H1 (cell line): ENCODE results near the gene RPA4. TPM values are rescaled to one million over a fixed set of nuclear protein-coding genes. Genes with fewer than 3 reads are reported as not detected.

Source experiments
- CTCF ChIA-PET: fragments of 300-600 bp; sonication (Branson Sonifier 250); formaldehyde crosslinking; loops from one replicate; lab custom pipeline; 2021; ENCODE audit not compliant: partially characterized antibody; lab: Charles Lee
- POLR2A ChIA-PET: fragments of 300-600 bp; sonication (Branson Sonifier 250); formaldehyde crosslinking; loops from one replicate; lab custom pipeline; 2021; ENCODE audit warnings: inconsistent platforms; ENCODE audit not compliant: partially characterized antibody; lab: Charles Lee
- DNase-seq, 2 experiments: peaks; one replicate each; pipeline versions ENCODE4 v3.0.0 to v3.0.0-alpha.2; 2010 to 2022; ENCODE audit warnings: low spot score in 2 of 2, low read depth in 1 of 2, mixed read lengths in 1 of 2
- FAIRE-seq: peaks from 2 replicates; lab custom pipeline; 2011; peaks lifted over from hg19 to GRCh38; lab: Jason Lieb, UNC
- H2AFZ ChIP-seq: 2 replicates; pipeline ENCODE4 v1.8.1; 2012; ENCODE audit warnings: low read length, inconsistent platforms
- H2AK5ac ChIP-seq: 2 replicates; pipeline ENCODE4 v1.6.1; 2013; ENCODE audit warnings: low read depth, low read length
- H2BK120ac ChIP-seq: replicated peaks from 2 replicates; pipeline ENCODE3; 2013; ENCODE audit warnings: low read depth, low read length, inconsistent platforms
- H2BK12ac ChIP-seq: 2 replicates; pipeline ENCODE4 v1.6.1; 2013; ENCODE audit warnings: low read depth, low read length
- H2BK15ac ChIP-seq: 2 replicates; pipeline ENCODE4 v1.6.1; 2013; ENCODE audit warnings: low read length
- H2BK20ac ChIP-seq: 2 replicates; pipeline ENCODE4 v1.6.1; 2013; ENCODE audit warnings: low read length
- H2BK5ac ChIP-seq: 2 replicates; pipeline ENCODE4 v1.6.1; 2013; ENCODE audit warnings: low read depth, low read length
- H3K14ac ChIP-seq: 2 replicates; pipeline ENCODE4 v1.6.1; 2013; ENCODE audit warnings: inconsistent platforms; ENCODE audit not compliant: insufficient read length
- H3K18ac ChIP-seq: 2 replicates; pipeline ENCODE4 v1.6.1; 2013; ENCODE audit warnings: low read length; ENCODE audit errors: extremely low read depth
- H3K23ac ChIP-seq: 2 replicates; pipeline ENCODE4 v1.6.1; 2013; ENCODE audit warnings: inconsistent platforms; ENCODE audit not compliant: insufficient read length
- H3K23me2 ChIP-seq: 2 replicates; pipeline ENCODE4 v1.6.1; 2013; ENCODE audit warnings: low read depth, low read length
- H3K27ac ChIP-seq: 2 replicates; pipeline ENCODE4 v1.6.1; 2011; ENCODE audit warnings: low read depth, low read length, inconsistent platforms
- H3K27me3 ChIP-seq, 4 experiments: replicated peaks in 1 of 4; 1 replicate in 1 of 4; 2 replicates in 3 of 4; pipeline versions ENCODE4 v1.6.1 to v1.8.1; 2011 to 2013; ENCODE audit warnings: low read length in 3 of 4, mild to moderate bottlenecking in 3 of 4, inconsistent platforms in 2 of 4, mixed read lengths in 2 of 4, moderate library complexity in 1 of 4; ENCODE audit not compliant: control insufficient read depth in 3 of 4, insufficient read depth in 3 of 4; ENCODE audit errors: extremely low read depth in 1 of 4
- H3K36me3 ChIP-seq, 4 experiments: 2 replicates each; pipeline versions ENCODE4 v1.6.1 to v1.8.1; 2011 to 2013; ENCODE audit warnings: mild to moderate bottlenecking in 4 of 4, low read length in 3 of 4, moderate library complexity in 2 of 4, control low read depth in 1 of 4, inconsistent platforms in 1 of 4; ENCODE audit not compliant: insufficient read depth in 4 of 4, control insufficient read depth in 2 of 4
- H3K4ac ChIP-seq: replicated peaks from 2 replicates; pipeline ENCODE3; 2013; ENCODE audit warnings: low read length, low read depth, mixed read lengths, inconsistent platforms; ENCODE audit not compliant: insufficient read length
- H3K4me1 ChIP-seq, 4 experiments: replicated peaks in 1 of 4; 1 replicate in 1 of 4; 2 replicates in 3 of 4; pipeline versions ENCODE4 v1.6.1 to v1.8.1; 2011 to 2013; ENCODE audit warnings: low read length in 3 of 4, inconsistent platforms in 2 of 4, mixed read lengths in 1 of 4; ENCODE audit not compliant: insufficient read depth in 4 of 4, control insufficient read depth in 3 of 4
- H3K4me2 ChIP-seq, 2 experiments: 2 replicates each; pipeline versions ENCODE4 v1.6.1 to v1.8.1; 2011 to 2013; ENCODE audit warnings: low read depth in 2 of 2, low read length in 2 of 2, control low read depth in 1 of 2, inconsistent platforms in 1 of 2, mild to moderate bottlenecking in 1 of 2; ENCODE audit not compliant: insufficient read depth in 1 of 2
- H3K4me3 ChIP-seq, 4 experiments: fragments of 200-600, 300-600 bp in 1 of 4; sonication (generic), shearing (Covaris generic), sonication (Bioruptor Twin) in 1 of 4; 2 replicates each; pipeline versions ENCODE4 v1.5.1 to v1.8.1; 2011 to 2016; ENCODE audit warnings: low read length in 4 of 4, low read depth in 3 of 4, control low read depth in 2 of 4, inconsistent platforms in 2 of 4, mild to moderate bottlenecking in 2 of 4, mixed read lengths in 1 of 4, moderate library complexity in 1 of 4; ENCODE audit not compliant: insufficient read depth in 2 of 4; ENCODE audit errors: extremely low read depth in 1 of 4
- H3K56ac ChIP-seq: replicated peaks from 2 replicates; pipeline ENCODE3; 2013; ENCODE audit warnings: low read depth, mild to moderate bottlenecking, mixed read lengths, low read length, inconsistent platforms; ENCODE audit not compliant: insufficient read length
- H3K79me1 ChIP-seq: 2 replicates; pipeline ENCODE4 v1.6.1; 2013; ENCODE audit warnings: low read depth, low read length, control low read depth
- H3K79me2 ChIP-seq, 2 experiments: 2 replicates each; pipeline versions ENCODE4 v1.6.1 to v1.8.1; 2012 to 2013; ENCODE audit warnings: low read length in 2 of 2, mild to moderate bottlenecking in 2 of 2, inconsistent platforms in 1 of 2; ENCODE audit not compliant: insufficient read depth in 2 of 2, control insufficient read depth in 1 of 2
- H3K9ac ChIP-seq, 4 experiments: replicated peaks in 1 of 4; 1 replicate in 1 of 4; 2 replicates in 3 of 4; pipeline versions ENCODE4 v1.6.1 to v1.8.1; 2011 to 2013; ENCODE audit warnings: low read depth in 3 of 4, low read length in 3 of 4, control low read depth in 2 of 4, mild to moderate bottlenecking in 2 of 4, moderate library complexity in 2 of 4, inconsistent platforms in 1 of 4; ENCODE audit errors: extremely low read depth in 1 of 4
- H3K9me3 ChIP-seq, 2 experiments: 2 replicates each; pipeline versions ENCODE4 v1.6.1 to v1.8.1; 2012 to 2013; ENCODE audit warnings: mild to moderate bottlenecking in 2 of 2, moderate library complexity in 2 of 2, control low read depth in 1 of 2, inconsistent platforms in 1 of 2, low read depth in 1 of 2, low read length in 1 of 2, mixed read lengths in 1 of 2; ENCODE audit not compliant: insufficient read depth in 2 of 2
- H4K20me1 ChIP-seq, 2 experiments: replicated peaks in 1 of 2; 2 replicates each; pipeline versions ENCODE3 to v1.8.1; 2011 to 2013; ENCODE audit warnings: inconsistent platforms in 2 of 2, low read length in 2 of 2, mild to moderate bottlenecking in 1 of 2; ENCODE audit not compliant: insufficient read depth in 2 of 2, control insufficient read depth in 1 of 2
- H4K5ac ChIP-seq: 2 replicates; pipeline ENCODE4 v1.6.1; 2013; ENCODE audit warnings: low read length, low read depth, mixed read lengths, inconsistent platforms; ENCODE audit not compliant: insufficient read length
- H4K8ac ChIP-seq: 2 replicates; pipeline ENCODE4 v1.8.0; 2013; ENCODE audit warnings: mild to moderate bottlenecking, moderate library complexity, low read length, inconsistent platforms; ENCODE audit not compliant: insufficient read depth; ENCODE audit errors: extremely low read depth
- H4K91ac ChIP-seq: replicated peaks from 2 replicates; pipeline ENCODE3; 2013; ENCODE audit warnings: low read length, mixed read lengths, inconsistent platforms; ENCODE audit not compliant: insufficient read length
- CEBPB ChIP-seq: IDR thresholded peaks from 2 replicates; pipeline ENCODE4 v1.6.1; 2012; ENCODE audit warnings: low read depth, low read length
- RXRA ChIP-seq: IDR thresholded peaks from 2 replicates; pipeline ENCODE4 v1.6.1; 2011; ENCODE audit warnings: low read depth, mild to moderate bottlenecking, low read length, moderate library complexity; ENCODE audit not compliant: insufficient read depth
- SIX5 ChIP-seq: IDR thresholded peaks from 2 replicates; pipeline ENCODE4 v1.6.1; 2011; ENCODE audit warnings: mild to moderate bottlenecking, low read depth, low read length
- TAF7 ChIP-seq: optimal IDR thresholded peaks from 2 replicates; pipeline ENCODE3; 2011; ENCODE audit warnings: low read depth, mild to moderate bottlenecking, inconsistent platforms, low read length, moderate library complexity, borderline replicate concordance
- YY1 ChIP-seq: IDR thresholded peaks from 2 replicates; pipeline ENCODE4 v1.6.1; 2011; ENCODE audit warnings: low read depth, mild to moderate bottlenecking, low read length
- polyA plus RNA-seq, 7 experiments: library from polyadenylated mRNA; depleted of rRNA in 3 of 7; stranded (reverse) in 5 of 7; unstranded in 2 of 7; fragments of >200 nt in 5 of 7; fragments of 200-250 nt in 2 of 7; gene quantifications; 1 replicate in 5 of 7; 2 replicates in 1 of 7; 4 replicates in 1 of 7; pipeline versions ENCODE4 v1.2.1 to v1.2.3, GENCODE V29; 2011 to 2013; ENCODE audit warnings: missing spikeins in 2 of 7, mixed read lengths in 2 of 7
- total RNA-seq: library from RNA; stranded (reverse); fragmentation: NEBNext Ultra II Directional; extraction: Animal tissue kit (Norgen Biotek cat#: 25700); gene quantifications from 2 replicates; pipeline ENCODE4 v1.2.1, GENCODE V29; 2021
- TF ChIP-seq, protein P1 (sequence below): IDR thresholded peaks from 2 replicates; pipeline ENCODE4 v1.6.1; 2012; ENCODE audit warnings: inconsistent platforms

RPA4 gene
- total and polyA plus RNA-seq, 2 of the 8 experiments (the other 6 are each of a cell fraction or from before 2014, with no cell fraction given) = 0.17 to 0.24 TPM

GRCh38 chrX:96929036-96929435 lies 45.3 kb downstream of the RPA4 start:
- Histone ChIP-seq H3K23ac (no peak overlapping the region), H3K4me3 (no peak overlapping the region)

More at GRCh38 chrX:96929036-96929435, 45.3 kb downstream of the RPA4 start:
- Histone ChIP-seq H3K14ac (no peak overlapping the region), H3K4me1 (no peaks in the 10 kb centered on the region), H3K23me2 (no peaks in the 10 kb centered on the region), H4K20me1 (no peaks in the 10 kb centered on the region), H4K91ac (no peak overlapping the region), H3K4me2 (no peak overlapping the region), H3K18ac (no peak overlapping the region), H2BK12ac (no peak overlapping the region), H3K9me3 (no peaks in the 10 kb centered on the region), H2BK20ac (no peak overlapping the region), H3K79me2 (no peaks in the 10 kb centered on the region), H3K79me1 (no peaks in the 10 kb centered on the region), H4K8ac (no peak overlapping the region), H3K27me3 (no peaks in the 10 kb centered on the region), H2AFZ (no peak overlapping the region), H2BK15ac (no peak overlapping the region), H3K9ac (no peak overlapping the region), H3K4ac (no peak overlapping the region), H2BK120ac (no peak overlapping the region), H3K36me3 (no peaks in the 10 kb centered on the region), H3K27ac (no peak overlapping the region), H2AK5ac (no peak overlapping the region), H3K56ac (no peak overlapping the region), H4K5ac (no peak overlapping the region), H2BK5ac (no peak overlapping the region)
- ChIA-PET CTCF (no interaction called here), POLR2A (no interaction called here)
- TF ChIP-seq CEBPB (no peak), YY1 (no peak), SIX5 (no peak), RXRA (no peak), TAF7 (no peak)
- TF ChIP-seq, protein P1, sequence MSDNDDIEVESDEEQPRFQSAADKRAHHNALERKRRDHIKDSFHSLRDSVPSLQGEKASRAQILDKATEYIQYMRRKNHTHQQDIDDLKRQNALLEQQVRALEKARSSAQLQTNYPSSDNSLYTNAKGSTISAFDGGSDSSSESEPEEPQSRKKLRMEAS = no peak
- no peak for FAIRE-seq
- DNase-seq = no peak

Other genes with a start within 250 kb of the RPA4 start
- gene DIAPH2, start 199.1 kb upstream of the RPA4 start, total RNA-seq = 21.4 and 24.3 TPM in 2 replicates
- gene DIAPH2, start 199.1 kb upstream of the RPA4 start, polyA plus RNA-seq (2011; rRNA removed) = 2.8 and 4.4 TPM in 2 replicates